ENCODE measurements around the gene SHC4. TPM values are rescaled to one million over a fixed set of nuclear protein-coding genes. Genes with fewer than 3 reads are reported as not detected.

Gene SHC4
- polyA plus RNA-seq, 1 of the 3 experiments (the other 2 are of a cell fraction): 1.6 TPM

- H3K9me3 ChIP-seq: no peaks in the 10 kb centered on the region
- WGBS (ENCODE audit: low lambda C conversion rate): 93% methylated on average over 2 of the region's 2 CpGs
- CTCF ChIA-PET: interaction anchor here (1.2 kb wide), 1 partner anchor 18 kb away, joined by 3 read pairs; no protein-coding TSS in a partner anchor
Measured at GRCh38 chr15:48782911-48783310, 180.8 kb downstream of the SHC4 start.

More at GRCh38 chr15:48782911-48783310, 180.8 kb downstream of the SHC4 start:
- Histone ChIP-seq H3K9me2 (no peaks in the 10 kb centered on the region), H2AFZ (ENCODE audit: low read depth) (no peak overlapping the region), H3K79me2 (ENCODE audit: insufficient read depth) (no peaks in the 10 kb centered on the region), H4K20me1 (ENCODE audit: insufficient read depth) (no peaks in the 10 kb centered on the region), H3K36me3 (replicated peaks in 1 of 2; ENCODE audit: control insufficient read depth in 1 of 2, insufficient read depth in 2 of 2, low read length in 1 of 2) (peaks cover 52 to 80% of the 10 kb centered on the region in 2 experiments), H3K9ac (no peak overlapping the region), H3K4me1 (ENCODE audit: control insufficient read depth in 1 of 2, insufficient read depth in 2 of 2, low read depth in 1 of 2, low read length in 1 of 2) (no peaks in the 10 kb centered on the region), H3K4me3 (ENCODE audit: low read depth in 2 of 2, low read length in 1 of 2) (no peak overlapping the region), H3K27me3 (ENCODE audit: insufficient read depth) (no peaks in the 10 kb centered on the region), H3K4me2 (no peak overlapping the region), H3F3A (replicated peaks; ENCODE audit: insufficient read depth) (peaks cover 18% of the 10 kb centered on the region), H3K27ac (ENCODE audit: low read depth in 2 of 2, low read length in 1 of 2) (no peak overlapping the region)
- TF ChIP-seq SMC3 (IDR thresholded peaks at IDR 0.05; ENCODE audit: low read depth, low read length) (no peak), FOXM1 (IDR thresholded peaks at IDR 0.05; ENCODE audit: low read depth) (no peak), FOXJ3 (CRISPR knock-in tag; IDR thresholded peaks at IDR 0.05) (no peak), TCF12 (IDR thresholded peaks at IDR 0.05) (no peak), MAX (IDR thresholded peaks at IDR 0.05; ENCODE audit: low read depth) (no peak), ZBTB33 (IDR thresholded peaks at IDR 0.05; ENCODE audit: borderline replicate concordance, low read depth) (no peak), EZH2phosphoT487 (IDR thresholded peaks at IDR 0.05; ENCODE audit: borderline replicate concordance, low read depth) (no peak), RXRA (IDR thresholded peaks at IDR 0.05; ENCODE audit: borderline replicate concordance, low read depth) (no peak), FOSL2 (IDR thresholded peaks at IDR 0.05; ENCODE audit: borderline replicate concordance, low read depth) (no peak), CTCF (IDR thresholded peaks at IDR 0.05) (no peak), REST (IDR thresholded peaks at IDR 0.05; ENCODE audit: low read depth, low read length) (no peak)
- no peak for DNase-seq
- POLR2A ChIA-PET: no interaction called here
